CD4-positive, alpha-beta T cell treated with Interleukin-6 for 4 hours (primary cell): ENCODE data around the gene OTUD7B.
"Not testable (repeated sequence)": the region's sequence is repeated elsewhere in the genome, so short reads cannot be mapped to it uniquely, and the experiment has no call there.

Experiments used
- DNase-seq: peaks from one replicate; pipeline ENCODE4 v3.0.0-alpha.2; 2020; ENCODE audit warnings: mixed read lengths

Gene OTUD7B

DNA sequence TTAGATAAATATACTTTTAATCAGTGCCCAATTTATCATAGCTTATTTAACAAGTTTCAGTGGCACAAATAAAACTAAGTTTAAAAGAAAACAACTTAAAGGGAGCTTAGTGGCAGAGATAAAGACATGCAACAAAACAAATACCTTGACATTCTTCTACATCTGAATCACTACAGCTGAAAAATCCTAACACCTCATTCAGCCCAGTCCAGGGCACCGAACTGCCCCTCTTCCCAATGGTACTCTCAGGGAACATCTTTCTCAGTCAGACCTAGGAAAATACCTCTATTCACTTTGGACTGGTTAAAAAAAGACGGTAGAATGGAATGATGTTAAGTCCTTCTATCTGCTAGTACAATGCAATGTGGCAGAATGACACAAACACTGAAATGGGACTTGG is 8.3 kb downstream of the OTUD7B start:
- no peak for DNase-seq

DNA sequence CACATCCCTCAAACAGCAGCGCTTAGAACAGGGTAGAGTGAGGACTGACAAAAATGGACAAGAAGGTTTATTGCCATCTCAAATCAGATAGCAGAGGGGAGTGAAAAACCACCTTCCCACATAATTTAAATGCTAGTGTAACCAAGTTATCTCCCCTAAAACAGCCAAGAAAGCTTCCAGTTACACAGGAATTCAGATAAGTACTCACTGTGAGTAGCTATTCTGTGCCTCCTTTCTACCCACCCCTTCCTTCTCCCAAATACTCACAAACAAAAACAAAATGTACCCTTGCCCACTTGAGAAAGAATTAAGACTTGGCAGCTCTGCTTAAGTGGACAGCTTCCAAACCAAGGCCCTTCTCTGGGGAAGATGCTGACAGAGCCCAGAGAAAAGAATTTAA is 9.1 kb downstream of the OTUD7B start:
- no peak for DNase-seq

DNA sequence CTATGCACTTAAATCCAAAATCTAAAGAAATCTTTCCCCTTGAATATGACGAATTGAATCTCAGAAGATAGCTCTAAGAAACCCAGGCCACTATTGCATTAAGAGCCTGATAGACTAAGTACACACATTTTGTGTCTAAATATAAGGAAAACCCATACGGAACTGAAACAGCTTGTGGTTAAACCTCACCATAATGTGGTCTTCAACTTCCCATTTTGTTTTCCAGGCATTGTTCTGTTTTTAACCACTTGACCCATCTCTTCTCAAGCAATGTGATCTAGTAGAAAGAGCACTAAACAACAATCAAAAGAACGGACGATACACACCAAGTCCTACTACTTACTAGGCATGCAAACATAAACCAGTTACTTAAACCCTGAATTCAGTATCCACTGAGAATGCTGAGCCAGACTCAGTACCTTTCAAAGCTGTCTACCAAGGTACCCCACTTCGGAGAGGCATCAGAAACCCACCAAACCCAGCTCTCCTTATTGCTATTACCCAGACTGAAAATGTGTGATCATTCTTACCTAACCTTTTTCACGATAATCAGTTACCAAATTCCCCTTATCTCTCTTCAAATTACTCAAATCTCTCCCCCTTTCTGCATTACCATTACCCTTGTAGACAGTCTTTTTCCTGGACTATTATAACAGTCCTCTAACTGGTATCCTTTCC is 12.8 kb downstream of the OTUD7B start:
- no peak for DNase-seq

DNA sequence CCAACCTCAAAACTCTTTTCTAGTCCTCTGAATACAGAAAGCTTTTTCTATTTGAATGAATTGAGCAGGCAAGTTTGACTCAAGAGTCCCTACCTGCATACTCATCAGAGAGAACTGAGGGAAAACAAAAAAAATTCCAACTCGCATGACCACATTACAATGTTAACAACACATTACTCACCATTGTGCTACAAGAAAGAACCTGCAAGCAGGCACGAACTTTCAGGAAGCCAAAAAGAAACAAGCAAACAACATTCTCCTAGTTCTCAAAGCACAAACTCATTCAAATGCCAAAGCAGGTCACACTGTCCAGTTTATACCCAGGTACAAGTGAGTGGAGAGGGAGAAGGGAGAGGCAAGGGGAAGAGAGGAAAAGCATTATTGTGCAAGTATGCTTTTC is 14.6 kb downstream of the OTUD7B start:
- DNase-seq, result no peak

DNA sequence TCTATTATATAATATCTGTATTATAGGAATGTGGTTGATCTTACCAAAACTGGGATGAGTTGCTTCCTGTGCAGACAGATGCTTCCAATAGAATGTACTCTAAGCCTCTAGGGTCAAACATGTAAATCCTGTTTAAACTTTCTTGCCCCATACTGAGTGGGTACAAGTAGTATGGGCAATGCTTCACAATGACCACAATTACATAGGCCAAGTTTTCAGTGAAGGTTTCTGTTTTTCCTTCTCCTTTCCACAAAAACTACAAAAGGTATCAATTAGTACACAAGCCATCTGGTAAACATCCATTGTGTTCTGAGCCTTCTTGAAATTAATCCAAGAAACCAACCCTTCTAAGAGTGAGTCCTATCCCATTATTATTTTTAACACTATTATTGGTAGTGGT is 16.8 kb downstream of the OTUD7B start:
- no peak for DNase-seq

DNA sequence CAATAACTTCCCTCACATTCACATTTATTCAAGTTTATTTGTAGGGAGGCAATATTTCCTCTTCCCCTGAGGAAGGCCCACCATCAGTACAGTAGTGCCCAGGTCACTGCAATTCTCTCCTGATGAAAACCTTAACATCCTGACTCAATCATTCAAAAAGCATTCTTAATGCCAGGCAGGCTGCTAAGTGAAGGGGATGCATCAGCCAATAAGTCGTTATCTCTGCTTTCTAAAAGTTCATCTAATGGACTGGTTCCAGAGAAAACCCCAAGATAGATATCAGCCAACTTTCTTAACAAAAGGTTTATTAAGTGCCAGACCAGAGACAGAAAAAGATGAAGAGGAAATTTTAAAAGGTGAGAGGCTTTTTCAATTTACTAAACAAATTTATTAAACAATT is 17.3 kb downstream of the OTUD7B start:
- DNase-seq, result no peak

DNA sequence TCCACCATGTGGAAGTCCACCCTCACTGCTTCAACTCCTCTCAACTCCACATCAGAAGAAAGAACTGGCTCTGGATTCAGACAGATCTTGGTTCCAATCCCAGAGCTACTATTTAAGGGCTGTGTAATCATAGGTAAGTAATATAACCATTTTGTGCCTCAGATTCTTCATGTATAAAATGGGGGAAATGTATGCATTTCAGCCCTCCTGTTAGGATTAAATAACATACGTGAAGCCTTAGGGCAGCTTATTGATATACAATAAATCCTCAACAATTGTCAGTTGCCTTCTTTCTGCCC is 23.3 kb downstream of the OTUD7B start:
- DNase-seq, result no peak

DNA sequence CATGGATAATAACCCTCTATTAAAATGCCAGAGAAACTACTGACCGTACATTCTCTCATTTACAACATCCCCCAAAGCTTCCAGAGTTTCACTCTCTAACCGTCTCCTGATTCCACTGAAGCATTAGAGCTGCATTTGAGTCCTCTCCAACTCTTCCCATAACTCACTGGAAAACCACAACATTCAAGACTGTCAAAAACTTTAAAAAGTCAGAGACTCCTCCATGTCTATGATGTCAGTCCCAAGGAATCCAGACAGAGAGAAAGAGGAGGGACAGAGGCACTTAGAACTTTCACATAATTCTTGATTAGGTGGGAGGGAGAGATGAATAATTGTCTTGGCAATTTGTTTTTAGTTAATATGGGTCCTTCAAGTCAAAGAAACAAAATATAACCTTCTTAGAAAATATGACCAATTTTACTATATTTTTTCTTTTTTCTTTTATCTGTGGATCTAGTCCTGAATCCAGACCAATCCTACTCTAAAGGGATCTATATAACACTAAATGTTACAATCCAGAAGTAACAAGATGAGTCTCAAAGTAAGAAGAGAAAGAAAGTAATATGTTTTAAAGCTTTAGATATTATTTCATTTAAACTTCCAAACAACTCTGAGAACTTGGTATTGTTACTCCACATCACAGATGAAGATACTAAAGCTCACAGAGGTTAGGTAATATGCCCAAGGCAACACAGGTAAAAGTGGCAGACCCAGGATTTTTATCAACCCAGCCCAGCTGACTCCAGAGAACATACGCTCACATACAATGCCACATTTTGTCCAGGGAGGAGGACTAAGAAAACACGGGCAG is 23.8 kb downstream of the OTUD7B start:
- DNase-seq, result no peak

DNA sequence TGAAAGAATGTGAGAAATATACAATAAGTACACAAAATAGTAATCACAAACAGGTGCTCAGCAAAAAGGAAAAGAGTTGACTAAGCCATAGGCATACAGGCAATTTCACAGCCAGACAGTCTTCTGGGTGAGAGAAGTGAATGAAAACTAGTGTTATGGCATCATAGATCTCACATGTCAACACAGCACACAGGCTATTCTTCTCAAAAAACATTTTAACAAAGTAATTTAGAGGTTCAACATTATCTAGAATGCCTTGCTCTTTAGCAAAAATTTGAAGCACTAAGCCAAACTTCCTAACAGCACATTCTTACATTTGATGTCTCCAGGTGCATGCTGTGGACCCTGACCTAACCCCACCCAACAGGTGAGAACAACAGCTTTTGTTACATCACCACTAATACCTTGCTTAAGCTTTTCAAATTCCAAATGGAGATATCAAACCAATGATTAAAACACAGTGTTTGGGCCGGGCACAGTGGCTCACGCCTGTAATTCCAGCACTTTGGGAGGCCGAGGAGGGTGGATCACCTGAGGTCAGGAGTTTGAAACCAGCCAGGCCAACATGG is 30.5 kb downstream of the OTUD7B start:
- no peak for DNase-seq

DNA sequence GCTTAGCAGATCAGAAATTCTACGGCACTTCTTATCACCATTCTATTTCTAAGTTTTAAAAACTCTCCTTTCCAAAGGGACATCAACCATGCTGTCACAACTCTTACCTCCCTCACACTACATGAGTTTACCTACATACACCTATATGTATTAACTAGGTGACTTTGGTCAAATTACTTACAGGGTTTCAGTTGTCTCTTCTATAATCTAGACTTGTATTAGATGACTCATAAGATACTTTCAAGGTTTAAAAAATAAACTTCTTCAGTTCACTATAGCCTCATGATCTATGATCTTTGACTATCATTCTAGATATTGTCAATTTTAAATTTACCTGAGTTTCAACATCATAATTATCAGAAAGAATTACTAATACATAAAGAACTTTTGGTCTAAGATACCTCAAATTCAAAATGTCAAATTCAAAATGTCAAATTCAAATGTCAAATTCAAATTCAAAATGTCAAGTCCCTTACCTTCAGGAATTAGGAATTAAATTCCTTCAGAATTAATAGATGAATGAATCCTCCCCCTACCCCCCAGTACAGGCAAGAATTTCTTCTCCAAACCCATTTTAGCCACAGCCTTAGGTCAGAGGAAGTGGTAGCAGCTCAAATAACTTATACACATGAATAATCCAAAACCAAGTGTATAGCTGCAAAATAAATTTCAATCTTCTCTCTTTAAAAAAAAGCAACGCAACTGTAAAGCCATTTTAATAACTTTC is 31.1 kb downstream of the OTUD7B start:
- no peak for DNase-seq

DNA sequence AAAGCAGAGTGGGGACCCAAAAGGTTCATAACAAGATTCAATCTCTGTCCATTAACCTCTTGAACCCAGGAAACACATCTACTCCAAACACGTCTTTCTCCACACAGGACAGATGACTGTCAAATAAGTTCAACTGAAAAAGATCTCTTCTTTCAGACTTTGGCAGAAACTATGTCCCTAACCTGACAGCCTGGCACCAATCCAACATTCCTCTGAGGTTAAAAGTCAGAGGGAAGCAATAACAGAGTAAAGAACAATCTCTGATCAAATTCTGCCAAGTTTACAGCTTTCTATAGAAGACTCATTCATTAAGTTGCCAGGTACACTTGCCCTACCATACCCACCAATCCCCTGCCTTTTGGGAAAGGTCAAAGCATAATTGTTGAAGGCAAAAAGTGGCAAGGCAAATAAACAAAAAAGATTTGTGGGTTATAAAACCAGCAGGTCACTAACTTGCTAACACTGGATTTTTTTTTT is 31.9 kb downstream of the OTUD7B start:
- no peak for DNase-seq

DNA sequence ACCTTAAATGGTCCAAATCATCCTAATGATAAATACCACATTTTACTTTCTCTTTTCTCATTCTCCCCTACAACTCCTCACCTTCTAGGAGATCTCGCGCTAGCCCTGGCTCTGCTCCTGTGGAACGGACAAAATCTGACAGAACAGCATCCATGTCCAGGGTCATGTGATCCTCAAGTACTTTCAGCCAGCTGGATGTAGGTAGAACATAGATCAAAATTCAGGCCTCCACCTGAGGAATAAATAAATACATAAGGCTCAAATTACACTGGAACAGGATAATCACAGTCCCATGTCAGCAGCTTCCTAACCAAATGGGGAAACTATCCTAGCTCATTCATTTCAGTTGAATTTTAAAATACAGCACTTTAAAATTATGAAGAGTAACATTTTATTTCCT is 33.2 kb downstream of the OTUD7B start:
- no peak for DNase-seq

DNA sequence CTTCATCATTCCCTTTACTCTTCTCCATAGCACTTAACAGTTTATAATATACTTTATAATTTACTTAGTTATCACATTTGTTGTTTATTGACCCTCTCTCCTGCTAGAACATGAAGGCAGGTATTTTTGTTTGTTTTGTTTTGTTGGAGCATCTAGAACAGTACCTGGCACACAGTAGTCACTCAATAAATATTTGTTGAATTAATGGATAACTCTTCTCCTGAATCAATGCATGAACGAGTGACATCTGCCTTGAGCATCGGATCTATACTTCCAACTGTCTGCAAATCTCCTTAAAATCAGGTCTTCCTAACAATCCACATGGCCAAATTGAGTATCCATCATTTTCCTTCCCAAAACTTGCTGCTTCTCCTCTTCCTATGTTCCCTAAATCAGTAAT is 38.0 kb downstream of the OTUD7B start:
- no peak for DNase-seq

DNA sequence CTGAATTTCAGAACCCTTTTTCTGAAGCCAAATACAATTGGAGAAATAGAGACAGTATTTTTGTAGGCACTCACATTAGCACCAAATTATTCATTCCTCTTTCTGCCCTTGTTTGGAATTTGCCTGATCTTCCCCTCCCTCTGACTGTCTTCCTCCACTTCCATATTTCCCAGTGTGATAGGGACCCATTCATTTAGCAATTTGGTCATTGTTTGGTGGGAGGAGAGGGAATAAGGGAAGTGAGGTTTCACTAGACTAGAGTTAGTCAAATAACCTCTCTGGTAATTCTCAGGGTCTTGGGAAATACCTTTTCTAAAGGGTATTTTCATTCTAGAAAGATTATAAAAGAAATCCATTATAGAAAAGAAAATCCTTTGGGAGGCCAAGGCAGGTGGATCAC is 42.9 kb downstream of the OTUD7B start:
- DNase-seq, result no peak

DNA sequence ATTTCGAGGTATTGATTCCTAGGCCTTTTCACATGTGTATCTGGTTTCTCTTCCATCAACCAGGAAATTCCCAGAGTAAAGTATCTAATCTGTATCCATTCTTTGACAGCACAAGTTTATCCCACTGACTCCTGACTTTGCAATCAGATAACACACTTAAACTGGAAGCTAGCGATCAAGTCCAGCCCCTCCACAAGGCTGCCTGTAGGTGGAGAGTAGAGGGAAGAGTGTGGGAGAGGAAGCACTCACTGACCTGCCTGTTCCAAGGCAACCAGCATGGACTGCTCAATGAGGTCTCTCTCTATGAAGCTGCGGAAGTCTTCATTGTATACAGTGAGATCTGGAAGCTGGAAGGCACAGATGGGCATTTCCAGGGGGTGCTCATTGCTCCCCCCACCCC is 43.5 kb downstream of the OTUD7B start:
- DNase-seq, result no peak

DNA sequence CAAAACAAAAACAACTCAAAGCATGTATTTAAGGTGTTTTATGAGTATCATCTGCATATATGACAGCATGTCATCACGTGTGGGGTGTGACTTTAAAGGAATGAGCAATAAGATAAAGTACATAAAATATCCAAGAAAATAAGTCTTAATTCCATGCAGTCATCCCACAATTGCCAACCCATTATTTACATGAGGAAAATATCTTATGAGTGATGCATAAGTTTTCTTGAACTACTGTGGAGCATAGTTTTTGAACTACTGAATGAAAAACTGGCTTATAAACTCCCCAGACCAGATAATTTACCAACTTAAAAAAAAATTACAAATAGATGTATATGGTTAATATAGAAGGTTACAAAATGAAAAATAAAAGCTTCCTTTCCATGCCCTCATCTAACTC is 44.1 kb downstream of the OTUD7B start:
- no peak for DNase-seq

DNA sequence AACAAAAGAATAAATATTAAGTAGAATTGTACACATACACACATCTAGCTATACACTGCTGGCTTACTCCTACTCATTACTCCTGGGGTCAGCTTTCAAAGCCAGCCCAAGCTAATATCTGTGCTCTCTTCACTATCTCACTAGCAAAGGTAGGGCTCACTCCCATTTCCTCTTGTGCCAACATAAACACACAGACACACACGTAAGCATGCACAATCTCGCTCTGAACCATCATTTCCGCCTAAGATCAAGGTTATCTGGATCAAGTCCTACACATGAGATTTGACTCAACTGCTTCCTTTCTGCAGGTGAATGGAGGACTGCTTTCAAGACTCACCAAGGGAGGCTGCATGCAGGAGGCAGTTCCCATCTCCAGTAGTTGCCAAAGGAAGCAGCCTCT is 45.1 kb downstream of the OTUD7B start:
- no peak for DNase-seq

DNA sequence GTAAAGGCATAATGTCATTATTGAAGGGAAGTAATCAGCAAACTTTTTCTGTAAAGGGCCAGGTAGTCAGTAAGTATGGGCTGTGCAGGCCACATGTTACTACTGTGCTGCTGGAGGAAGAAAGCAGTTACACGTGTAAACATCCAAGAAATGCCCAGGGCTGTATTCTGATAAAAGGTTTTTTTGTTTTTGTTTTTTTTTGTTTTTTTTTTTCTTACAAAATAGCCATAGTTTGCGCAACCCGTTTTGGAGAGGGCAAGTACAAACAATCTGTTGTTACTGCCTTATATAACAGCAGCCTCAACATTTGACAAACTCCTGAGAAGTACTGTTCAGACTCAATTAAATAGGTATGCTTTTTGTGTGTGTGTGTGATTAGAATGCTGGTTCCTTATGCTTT is 47.2 kb downstream of the OTUD7B start:
- no peak for DNase-seq

DNA sequence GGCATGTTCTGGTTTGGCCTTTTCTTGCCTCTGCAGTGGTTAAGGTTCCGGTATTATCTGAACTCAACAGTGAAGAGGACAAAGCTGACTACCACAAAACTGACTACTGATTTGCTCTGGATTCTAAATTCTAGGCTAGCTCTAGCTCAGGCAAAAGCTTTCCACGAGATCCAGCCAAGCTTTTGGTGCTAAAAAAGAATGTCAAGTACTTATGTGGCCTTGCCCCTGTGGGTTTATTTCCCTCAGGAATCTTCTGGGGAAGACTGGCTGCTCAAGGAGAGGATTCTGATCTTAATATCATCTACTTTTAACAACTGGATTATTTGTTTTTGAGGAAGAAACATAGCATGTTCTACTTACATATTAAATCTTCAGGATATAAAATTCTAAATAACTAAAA is 47.8 kb downstream of the OTUD7B start:
- no peak for DNase-seq

DNA sequence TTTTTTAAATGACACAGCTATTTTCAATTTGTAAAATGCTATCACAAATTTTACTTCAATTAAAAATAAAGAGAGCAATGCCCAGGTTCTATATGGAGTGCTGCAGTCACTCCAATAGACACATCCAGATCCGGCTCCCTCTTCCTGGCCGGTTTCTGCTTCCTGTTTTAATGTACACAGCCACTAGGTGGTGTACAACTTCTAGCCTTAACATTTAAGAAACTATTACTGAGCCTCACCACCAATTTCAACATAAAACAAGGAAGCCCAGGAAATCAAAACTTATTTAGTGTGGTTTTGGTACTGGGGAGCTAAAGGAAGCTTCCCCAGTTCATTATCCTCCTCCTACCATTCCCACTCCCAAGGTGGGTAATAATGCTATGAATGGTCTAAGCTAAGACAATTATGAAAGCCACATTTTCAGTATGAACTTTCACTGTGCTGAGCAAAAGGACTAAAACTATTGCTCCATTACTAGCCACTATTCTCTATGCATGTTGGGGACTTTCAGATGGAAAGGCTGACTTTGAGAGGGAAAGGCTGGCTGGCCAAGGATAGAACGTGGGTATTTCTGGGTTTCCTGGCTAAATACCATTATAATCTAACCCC is 48.4 kb downstream of the OTUD7B start:
- DNase-seq, result peak; percentile 50

DNA sequence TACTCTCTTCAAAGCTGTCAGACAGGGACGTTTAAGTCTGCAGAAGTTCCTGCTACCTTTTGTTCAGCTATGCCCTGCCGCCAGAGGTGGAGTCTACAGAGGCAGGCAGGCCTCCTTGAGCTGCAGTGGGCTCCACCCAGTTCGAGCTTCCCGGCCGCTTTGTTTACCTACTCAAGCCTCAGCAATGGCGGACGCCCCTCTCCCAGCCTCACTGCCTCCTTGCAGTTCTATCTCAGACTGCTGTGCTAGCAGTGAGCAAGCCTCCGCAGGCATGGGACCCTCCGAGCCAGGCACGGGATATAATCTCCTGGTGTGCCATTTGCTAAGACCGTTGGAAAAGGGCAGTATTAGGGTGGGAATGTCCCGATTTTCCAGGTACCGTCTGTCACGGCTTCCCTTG is 53.0 kb downstream of the OTUD7B start:
- DNase-seq, result not testable (repeated sequence)

DNA sequence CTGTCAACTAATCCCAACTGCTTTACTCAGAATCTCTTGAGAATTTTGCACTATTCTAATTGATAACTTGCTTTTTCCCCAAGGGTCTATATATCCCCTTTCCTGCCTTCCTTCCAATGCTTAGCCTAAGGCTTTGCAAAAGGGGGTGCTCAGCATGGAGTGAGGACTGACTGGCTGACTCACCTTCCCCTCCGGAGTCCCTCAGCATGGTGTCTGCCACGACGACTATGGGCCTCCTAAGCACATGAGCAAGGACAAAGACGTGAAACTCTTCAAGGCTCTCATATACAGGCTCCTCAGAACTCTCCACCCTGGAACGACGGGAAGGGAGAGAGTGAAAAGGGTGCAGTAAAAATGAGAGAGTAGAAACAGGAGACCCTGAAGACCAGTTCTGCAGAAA is 60.6 kb downstream of the OTUD7B start:
- DNase-seq, result no peak

DNA sequence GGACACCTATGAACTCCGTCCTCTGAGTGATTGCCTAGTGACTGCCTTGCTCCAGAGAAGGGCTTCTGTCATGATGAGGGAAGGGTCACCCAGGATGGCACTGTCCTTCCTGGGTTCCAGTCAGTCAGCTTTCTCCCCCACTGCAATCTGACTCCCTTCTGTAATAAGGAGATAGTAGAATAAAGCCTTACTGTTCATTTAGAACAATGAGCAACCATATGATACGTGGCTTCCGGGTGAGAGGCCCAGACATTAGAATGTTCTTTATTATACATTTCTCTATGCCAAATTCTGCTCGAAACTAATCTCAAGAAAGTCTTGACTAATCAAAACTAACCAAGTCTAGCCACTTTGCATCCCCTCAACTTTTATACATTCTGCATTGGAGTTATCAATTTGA is 65.3 kb downstream of the OTUD7B start:
- DNase-seq, result no peak
